ENCODE measurements around the gene MIS12.

DNA sequence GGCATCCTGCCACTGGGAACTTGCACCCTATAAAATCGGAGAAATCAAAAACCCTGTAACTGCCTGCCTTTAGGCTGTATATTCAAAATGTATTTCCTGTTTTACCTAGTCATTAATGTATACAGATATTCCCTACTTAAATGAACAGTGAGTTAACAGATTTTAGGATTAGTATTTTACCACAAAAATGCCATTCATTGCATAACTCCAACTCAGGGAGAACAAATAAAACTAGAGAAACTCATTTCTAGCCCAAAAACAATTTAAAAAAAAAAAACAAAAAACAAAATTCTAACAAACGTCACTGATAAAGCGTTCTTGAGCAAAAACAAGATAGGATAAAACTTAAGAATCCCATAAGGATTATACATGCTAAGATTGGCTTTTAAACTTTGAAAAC, 13.9 kb upstream of the MIS12 start:
- TF ChIP-seq POLR2A (IDR thresholded peaks at IDR 0.05) (no peak), CTCF (IDR thresholded peaks at IDR 0.05) (no peak)
